Measurements from ENCODE around the gene TGFB2.
A peak's percentile ranks its signal among the peaks of the same experiment; 100 is the strongest.

TGFB2 gene

DNA sequence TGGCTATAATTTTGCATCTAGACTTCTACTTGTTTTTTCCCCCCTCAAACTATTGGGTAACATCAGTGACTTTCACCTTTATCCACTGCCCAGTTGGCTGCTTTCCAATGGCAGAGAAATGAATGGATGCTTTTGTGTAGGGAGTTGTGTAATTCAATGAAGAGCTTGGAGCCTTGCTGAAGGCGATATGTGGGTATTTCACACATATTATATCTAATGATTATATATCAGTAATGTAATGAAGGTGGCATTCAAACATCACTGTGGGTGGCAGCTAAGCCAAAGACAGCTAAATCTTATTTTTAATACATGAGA, 81.2 kb downstream of the TGFB2 start:
- no peak for DNase-seq (ENCODE audit: low read depth)

DNA sequence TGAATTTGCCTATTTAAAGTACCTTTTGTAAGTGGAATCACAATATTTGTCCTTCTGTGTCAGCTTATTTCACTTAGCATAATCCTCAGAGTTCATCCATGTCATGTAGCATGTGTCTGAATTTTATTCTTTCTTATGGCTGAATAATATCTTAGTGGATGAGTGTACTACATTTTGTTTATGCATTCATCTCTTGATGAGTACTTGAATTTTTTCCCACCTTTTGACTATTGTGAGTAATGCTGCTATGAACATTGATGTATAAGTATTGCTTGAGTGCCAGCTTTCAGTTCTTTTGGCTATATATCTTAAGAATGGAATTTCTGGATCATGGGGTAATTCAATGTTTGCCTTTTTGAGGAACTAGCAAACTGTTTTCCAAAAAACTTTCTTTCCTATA, 84.2 kb downstream of the TGFB2 start:
- no peak for DNase-seq (ENCODE audit: low read depth)

GRCh38 chr1:218430346-218430745, 85.2 kb downstream of the TGFB2 start:
- DNase-seq (ENCODE audit: low read depth): no peak

DNA sequence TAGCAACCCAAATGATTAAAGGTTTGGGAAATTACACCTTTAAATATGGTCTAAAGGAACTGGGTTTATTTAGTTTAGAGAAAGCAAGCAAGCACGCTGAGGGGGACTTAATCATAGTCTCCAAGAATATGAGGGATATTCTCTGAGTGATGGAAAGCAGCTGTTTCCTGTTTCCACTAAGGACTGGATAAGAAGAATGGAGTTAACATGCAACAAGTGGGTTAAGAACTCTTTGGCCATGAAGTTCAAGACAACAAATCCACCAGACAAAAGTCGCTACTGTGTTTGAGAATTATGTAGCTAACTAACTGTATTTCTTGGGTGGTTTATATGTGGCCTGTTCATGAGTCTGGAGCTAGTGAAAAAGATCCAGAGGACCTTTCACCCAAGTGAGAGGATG, 85.7 kb downstream of the TGFB2 start:
- no peak for DNase-seq (ENCODE audit: low read depth)

- no peak for DNase-seq (ENCODE audit: low read depth)
These were observed 86.3 kb downstream of the TGFB2 start for GRCh38 chr1:218431476-218431875.

GRCh38 chr1:218433744-218434143, 88.6 kb downstream of the TGFB2 start:
- no peak for DNase-seq (ENCODE audit: low read depth)

DNA sequence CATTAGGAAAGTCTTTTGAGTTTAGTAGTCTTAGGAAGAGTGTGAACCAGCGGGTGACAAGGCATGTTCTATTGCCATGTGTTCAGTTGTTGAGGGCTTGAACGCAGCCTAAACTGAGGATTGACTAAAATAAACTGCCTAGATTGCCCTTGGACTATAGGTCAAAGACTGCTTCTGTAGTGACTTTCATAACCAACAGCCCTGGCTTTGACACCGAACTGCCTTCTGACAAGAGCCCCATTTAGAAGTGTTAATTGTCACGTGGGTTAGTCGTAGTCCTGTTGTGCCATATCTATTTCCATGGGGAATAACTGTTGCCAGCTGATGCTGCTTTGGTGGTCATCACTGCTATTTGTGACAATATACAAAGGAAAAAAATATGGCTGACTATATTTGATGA, 90.4 kb downstream of the TGFB2 start:
- DNase-seq (ENCODE audit: low read depth): no peak

DNA sequence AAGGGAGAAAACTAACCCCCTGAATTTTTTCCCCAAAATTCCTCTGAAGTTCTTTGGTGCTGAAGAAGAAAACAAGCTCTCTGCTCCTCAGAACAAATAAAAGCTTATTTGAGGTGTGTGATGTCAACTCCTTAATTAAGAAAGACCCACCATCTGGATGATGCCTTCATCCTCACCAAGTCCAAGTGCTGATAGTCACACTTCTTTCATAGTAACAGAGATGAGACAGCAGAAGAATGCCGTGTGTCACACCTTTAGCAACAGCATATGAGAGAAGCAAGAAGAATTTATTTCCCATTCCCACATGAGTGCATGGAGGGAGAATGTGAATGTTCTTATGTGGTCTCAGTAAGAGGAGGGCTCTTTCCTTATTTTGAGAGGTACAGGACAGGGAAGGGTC, 91.2 kb downstream of the TGFB2 start:
- DNase-seq (ENCODE audit: low read depth): no peak

DNA sequence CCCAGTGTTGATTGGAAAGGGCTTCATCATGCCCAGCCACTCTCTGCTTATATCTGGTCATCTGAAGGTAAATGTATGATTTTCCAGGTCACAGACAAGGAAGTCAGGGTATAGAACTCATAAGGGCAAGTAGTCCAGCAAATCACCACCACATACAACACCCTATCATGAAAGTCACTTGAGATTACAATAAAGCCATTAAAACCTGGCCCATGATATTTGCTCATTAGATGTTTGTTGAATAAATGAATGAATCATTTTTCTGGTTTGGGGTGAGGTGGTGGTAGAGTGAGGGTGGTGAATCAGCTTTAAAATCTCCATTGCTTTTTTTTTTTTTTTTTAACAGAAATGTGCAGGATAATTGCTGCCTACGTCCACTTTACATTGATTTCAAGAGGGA, 91.9 kb downstream of the TGFB2 start:
- DNase-seq (ENCODE audit: low read depth): no peak

- DNase-seq (ENCODE audit: low read depth): no peak
These were observed 94.6 kb downstream of the TGFB2 start for GRCh38 chr1:218439541-218440295.

DNA sequence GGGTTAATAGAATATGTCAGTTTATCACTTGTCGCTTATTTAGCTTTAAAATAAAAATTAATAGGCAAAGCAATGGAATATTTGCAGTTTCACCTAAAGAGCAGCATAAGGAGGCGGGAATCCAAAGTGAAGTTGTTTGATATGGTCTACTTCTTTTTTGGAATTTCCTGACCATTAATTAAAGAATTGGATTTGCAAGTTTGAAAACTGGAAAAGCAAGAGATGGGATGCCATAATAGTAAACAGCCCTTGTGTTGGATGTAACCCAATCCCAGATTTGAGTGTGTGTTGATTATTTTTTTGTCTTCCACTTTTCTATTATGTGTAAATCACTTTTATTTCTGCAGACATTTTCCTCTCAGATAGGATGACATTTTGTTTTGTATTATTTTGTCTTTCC, 98.1 kb downstream of the TGFB2 start:
- DNase-seq (ENCODE audit: low read depth): no peak

- no peak for DNase-seq (ENCODE audit: low read depth)
These were observed 99.0 kb downstream of the TGFB2 start for GRCh38 chr1:218444173-218444572.

- DNase-seq (ENCODE audit: low read depth): no peak
These were observed 99.5 kb downstream of the TGFB2 start for GRCh38 chr1:218444588-218444987.

GRCh38 chr1:218447010-218447689, 102.0 kb downstream of the TGFB2 start:
- no peak for DNase-seq (ENCODE audit: low read depth)

DNA sequence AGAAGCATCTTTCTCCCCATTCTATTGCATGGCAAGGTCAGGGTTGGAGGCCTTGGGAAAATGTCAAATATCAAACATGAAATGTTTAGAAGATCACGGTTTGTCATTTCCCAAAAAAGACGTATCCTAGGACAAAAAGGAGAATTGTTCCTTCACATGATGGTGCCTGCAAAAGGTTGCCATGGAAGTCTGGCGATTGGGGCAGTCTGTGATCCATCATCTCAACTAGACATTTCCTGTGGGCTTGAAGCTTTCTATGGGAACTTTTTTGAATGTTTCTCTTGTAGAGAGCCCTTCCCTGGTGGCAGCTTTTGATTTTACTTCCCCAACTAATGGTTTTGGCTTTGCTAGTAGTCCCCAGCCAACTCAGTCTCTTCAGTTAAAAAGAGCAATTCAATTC, 106.3 kb downstream of the TGFB2 start:
- DNase-seq (ENCODE audit: low read depth): no peak

DNA sequence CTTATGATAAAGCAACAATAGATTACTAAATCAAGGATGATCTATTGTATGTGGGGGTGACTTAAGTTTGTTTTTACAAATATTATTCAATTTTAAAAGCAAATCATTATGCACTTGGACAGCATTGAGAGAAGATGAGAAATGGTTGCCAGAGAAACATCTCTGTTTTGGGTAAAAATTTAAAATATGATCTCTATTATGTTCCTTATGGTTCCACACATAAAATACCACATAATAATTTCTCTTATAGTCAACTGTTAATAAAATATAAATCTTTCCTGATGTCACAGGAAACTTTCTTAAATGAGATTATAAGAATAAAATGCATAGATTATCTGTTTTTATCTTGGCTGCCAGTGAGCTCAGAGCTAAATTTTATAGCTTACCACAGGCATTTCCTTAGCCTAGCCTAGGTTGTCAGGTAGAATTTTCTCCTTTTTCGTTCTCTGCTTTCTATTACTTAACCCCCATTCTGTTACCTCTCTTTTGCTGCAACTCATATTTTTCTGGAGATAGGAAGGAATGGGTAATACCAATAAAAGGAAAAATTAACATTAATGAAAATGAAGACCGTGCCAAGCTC, 109.7 kb downstream of the TGFB2 start:
- DNase-seq (ENCODE audit: low read depth): no peak

DNA sequence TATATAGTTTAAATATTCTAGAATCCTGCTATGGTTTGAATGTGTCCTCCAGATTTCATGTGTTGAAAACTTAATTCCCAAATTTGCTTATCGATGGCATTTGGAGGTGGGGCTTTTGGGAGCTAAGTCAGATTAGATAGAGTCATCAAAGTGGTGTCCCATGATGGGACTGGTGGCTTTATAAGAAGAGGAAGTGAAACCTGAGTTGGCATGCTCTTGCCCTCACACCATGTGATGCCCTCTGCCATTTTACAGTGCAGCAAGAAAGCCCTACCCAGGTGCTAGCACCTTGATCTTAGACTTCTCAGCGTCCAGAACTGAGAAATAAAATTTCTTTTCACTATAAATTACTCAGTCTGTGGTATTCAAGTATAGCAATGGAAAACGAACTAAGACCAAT, 111.3 kb downstream of the TGFB2 start:
- no peak for DNase-seq (ENCODE audit: low read depth)

- no peak for DNase-seq (ENCODE audit: low read depth)
These were observed 114.3 kb downstream of the TGFB2 start for GRCh38 chr1:218459450-218459849.

GRCh38 chr1:218459878-218460711, 115.0 kb downstream of the TGFB2 start:
- peak; percentile 83 for DNase-seq (ENCODE audit: low read depth)

- no peak for DNase-seq (ENCODE audit: low read depth)
These were observed 116.2 kb downstream of the TGFB2 start for GRCh38 chr1:218461351-218461750.

- DNase-seq (ENCODE audit: low read depth): no peak
These were observed 117.0 kb downstream of the TGFB2 start for GRCh38 chr1:218462116-218462515.

DNA sequence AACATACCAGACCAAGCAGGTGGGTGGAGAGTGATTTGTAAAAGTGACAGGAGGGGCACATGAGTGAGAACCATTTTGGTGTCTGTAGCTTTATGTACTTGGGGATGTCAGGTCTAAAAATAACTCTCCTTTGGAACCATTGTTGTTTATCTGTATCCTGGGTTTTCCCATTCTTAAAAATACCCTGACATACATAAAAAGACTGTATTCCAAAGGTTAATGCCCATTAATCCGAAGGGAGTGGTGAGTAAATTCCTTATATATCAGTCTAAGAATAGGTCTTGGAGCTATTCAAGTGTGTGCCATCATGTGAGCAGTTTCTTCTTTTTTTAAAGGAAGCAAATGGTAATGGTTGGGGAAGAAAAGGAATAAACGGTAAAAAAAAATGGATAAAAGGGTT, 117.5 kb downstream of the TGFB2 start:
- no peak for DNase-seq (ENCODE audit: low read depth)
